ENCODE results near the gene CALB2.

GRCh38 chr16:71367241-71367976, 8.9 kb downstream of the CALB2 start:
- TF ChIP-seq FOXM1 (CRISPR knock-in tag; IDR thresholded peaks at IDR 0.05) (no peak), NFYB (CRISPR knock-in tag; IDR thresholded peaks at IDR 0.05) (no peak), CTCF (CRISPR knock-in tag; IDR thresholded peaks at IDR 0.05) (peak; percentile 84), KDM1A (CRISPR knock-in tag; IDR thresholded peaks at IDR 0.05) (no peak), EZH2 (conservative IDR thresholded peaks at IDR 0.05; ENCODE audit: low read depth, low read length) (no peak), TCF7L2 (IDR thresholded peaks at IDR 0.05; ENCODE audit: low read depth, low read length) (no peak), DNMT3B (CRISPR knock-in tag; conservative IDR thresholded peaks at IDR 0.05) (no peak), BHLHE40 (IDR thresholded peaks at IDR 0.05; ENCODE audit: low read length) (no peak)
- TF ChIP-seq, protein P1, sequence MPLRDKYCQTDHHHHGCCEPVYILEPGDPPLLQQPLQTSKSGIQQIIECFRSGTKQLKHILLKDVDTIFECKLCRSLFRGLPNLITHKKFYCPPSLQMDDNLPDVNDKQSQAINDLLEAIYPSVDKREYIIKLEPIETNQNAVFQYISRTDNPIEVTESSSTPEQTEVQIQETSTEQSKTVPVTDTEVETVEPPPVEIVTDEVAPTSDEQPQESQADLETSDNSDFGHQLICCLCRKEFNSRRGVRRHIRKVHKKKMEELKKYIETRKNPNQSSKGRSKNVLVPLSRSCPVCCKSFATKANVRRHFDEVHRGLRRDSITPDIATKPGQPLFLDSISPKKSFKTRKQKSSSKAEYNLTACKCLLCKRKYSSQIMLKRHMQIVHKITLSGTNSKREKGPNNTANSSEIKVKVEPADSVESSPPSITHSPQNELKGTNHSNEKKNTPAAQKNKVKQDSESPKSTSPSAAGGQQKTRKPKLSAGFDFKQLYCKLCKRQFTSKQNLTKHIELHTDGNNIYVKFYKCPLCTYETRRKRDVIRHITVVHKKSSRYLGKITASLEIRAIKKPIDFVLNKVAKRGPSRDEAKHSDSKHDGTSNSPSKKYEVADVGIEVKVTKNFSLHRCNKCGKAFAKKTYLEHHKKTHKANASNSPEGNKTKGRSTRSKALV (CRISPR knock-in tag; IDR thresholded peaks at IDR 0.05), result no peak
